UCSD-AML1 (cell line): ENCODE measurements around the gene COBLL1.
"Not testable (repeated sequence)": the region's sequence is repeated elsewhere in the genome, so short reads cannot be mapped to it uniquely, and the experiment has no call there.

Source experiments
- DNase-seq: peaks from one replicate; lab custom pipeline; 2025; ENCODE audit not compliant: unreplicated experiment; lab: John Stamatoyannopoulos, UW

Gene COBLL1, protein sequence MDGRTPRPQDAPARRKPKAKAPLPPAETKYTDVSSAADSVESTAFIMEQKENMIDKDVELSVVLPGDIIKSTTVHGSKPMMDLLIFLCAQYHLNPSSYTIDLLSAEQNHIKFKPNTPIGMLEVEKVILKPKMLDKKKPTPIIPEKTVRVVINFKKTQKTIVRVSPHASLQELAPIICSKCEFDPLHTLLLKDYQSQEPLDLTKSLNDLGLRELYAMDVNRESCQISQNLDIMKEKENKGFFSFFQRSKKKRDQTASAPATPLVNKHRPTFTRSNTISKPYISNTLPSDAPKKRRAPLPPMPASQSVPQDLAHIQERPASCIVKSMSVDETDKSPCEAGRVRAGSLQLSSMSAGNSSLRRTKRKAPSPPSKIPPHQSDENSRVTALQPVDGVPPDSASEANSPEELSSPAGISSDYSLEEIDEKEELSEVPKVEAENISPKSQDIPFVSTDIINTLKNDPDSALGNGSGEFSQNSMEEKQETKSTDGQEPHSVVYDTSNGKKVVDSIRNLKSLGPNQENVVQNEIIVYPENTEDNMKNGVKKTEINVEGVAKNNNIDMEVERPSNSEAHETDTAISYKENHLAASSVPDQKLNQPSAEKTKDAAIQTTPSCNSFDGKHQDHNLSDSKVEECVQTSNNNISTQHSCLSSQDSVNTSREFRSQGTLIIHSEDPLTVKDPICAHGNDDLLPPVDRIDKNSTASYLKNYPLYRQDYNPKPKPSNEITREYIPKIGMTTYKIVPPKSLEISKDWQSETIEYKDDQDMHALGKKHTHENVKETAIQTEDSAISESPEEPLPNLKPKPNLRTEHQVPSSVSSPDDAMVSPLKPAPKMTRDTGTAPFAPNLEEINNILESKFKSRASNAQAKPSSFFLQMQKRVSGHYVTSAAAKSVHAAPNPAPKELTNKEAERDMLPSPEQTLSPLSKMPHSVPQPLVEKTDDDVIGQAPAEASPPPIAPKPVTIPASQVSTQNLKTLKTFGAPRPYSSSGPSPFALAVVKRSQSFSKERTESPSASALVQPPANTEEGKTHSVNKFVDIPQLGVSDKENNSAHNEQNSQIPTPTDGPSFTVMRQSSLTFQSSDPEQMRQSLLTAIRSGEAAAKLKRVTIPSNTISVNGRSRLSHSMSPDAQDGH

DNA sequence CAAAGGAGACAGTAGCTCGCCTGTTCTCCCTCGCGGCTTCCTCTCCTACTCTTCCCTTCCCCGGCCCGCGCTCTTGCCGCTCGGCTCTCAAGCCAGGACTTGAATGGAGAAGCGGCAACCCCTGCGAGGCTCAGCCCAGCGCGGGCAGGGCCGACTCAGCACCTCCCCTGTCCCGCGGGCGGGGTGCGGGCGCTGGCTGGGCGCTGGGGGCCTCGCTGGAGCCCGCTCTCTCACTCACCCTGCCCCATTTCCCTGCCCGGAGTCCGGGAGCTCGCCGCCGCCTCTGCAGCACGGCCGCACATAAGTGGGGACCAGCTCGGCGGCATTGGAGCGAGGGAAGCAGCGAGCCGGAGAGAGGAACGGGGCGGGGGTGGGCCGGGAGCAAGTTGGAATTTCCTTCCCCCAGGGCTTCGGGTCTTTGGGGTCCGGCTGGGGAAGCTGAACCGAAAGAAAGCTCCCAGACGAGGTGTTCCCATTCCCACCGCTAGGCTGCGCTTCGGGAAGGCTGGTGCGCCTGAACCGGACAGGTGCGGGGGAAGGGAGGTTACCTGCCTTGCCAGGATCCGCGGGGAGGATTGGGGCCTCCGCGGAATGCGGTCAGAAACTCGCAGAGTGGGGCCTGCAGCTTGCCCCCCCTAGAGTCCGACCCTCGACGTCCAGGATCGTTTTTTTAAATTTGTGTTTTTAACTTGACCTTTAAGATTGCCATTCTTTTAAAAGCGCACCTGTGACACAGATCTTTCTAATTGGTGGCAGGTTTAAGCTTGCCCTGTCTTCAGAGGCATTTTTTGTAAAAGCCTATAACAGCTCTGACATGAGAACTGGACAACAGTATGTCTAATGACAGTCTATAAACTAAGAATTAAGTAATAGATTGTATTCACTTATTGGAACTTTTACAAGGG lies at the start of gene COBLL1:
Gene COBLL1 (minus strand): TSS at position 105 of the 905 bp plus-strand sequence. CDS start 627 bp downstream, outside the sequence.
- peak; percentile 78 for DNase-seq

DNA sequence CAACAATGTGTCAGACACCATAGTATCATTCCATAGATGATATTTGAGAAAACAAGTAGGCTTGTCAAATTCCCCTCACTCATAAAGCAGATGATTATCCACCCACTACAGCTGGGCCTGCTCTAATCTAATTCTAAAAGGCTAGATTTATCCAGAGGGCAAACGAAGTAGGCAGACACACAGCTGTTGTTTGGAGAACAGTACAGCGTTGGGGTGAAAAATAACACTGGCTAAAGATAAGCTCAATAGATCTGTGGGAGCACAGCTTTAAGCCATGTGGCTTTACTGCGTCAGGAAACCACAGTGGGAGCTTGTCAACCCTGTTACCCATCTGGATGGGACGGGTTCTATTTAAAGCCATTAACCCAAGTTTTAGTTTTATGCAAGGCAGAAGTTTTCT lies 48.9 kb upstream of the COBLL1 start:
- DNase-seq, result peak; percentile 37

DNA sequence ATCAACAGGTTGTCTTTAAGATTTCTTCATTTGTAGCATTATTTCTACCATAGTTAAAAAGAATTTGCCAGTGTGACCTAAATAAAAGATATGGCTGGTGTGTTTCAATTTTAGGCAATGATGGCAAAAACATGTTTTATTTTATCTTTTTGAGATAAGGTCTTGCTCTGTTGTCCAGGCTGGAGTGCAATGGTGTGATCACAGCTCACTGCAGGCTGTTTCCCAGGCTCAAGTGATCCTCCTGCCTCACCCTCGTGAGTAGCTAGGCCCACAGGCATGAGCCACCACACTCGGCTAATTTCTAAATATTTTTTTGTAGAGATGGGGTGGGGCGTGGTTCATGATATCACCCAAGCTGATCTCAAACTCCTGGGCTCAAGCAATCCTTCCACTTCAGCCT lies 47.0 kb upstream of the COBLL1 start:
- DNase-seq, result no peak

DNA sequence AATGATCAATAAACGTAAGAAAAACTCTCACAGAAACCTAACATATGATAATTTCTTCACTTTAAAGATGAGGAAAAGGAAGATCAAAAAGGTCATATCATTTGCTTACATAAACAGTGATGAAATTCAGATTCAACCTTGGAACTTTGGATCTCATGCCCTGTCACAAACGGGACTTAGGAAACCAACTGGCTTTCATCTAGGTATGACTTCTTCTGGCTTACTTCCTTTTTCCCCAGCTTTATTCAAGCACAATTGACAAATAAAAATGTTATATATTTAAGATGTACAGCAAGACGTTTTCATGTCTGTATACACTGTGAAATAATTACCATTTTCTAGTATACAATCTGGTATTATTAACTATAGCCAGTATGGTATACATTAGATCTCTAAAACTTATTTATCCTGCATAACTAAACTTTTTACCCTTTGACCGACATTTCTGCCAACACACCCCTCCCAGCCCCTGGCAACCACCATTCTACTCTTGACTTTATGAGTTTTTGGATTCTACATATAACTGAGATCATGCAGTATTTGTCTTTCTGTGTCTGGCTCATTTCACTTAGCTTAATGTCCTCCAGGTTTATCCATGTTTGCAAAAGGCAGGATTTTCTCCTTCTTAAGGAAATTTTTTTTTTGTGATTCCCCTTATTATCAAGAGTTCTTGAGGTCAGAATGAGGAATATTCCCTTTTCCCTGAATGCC lies 46.0 kb upstream of the COBLL1 start:
- DNase-seq, result no peak

DNA sequence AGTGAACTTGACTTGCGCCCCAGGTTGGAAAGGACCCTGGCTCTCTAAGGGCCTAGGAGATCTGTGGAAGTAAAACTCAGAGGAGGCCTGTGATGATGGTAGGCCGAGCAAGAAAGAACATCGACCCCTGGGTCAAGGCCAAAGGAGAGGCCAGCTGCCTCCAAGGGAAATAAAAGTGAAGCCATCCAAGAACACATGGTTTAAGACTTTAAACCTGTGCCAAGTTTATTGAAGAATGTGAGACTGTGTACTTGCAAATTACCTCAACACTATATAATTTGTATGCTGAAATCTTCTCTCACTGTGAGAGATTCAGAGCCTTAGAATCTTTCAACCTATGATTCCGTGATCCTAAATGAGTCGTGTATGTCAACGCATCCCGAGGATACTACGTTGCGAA lies 40.7 kb upstream of the COBLL1 start:
- no peak for DNase-seq

DNA sequence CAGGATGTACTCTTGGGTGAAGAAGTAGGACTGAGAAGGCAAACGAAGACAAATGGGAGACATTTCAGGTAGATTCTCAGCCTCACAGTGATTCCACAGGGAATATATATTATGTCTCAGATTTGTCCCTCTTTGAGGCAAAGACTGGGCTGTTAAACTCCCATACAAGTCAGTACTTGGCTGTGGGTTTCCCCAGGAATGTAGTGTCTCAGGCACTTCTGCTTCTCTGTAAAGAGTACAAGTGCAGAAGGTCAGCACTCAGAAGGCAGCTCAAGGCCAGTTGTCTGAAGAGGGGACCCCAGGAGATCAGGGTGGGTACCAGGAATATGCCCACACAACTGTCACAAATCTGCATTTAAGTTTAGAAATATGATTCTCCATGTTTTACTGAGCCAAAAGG lies 39.9 kb upstream of the COBLL1 start:
- DNase-seq, result no peak

DNA sequence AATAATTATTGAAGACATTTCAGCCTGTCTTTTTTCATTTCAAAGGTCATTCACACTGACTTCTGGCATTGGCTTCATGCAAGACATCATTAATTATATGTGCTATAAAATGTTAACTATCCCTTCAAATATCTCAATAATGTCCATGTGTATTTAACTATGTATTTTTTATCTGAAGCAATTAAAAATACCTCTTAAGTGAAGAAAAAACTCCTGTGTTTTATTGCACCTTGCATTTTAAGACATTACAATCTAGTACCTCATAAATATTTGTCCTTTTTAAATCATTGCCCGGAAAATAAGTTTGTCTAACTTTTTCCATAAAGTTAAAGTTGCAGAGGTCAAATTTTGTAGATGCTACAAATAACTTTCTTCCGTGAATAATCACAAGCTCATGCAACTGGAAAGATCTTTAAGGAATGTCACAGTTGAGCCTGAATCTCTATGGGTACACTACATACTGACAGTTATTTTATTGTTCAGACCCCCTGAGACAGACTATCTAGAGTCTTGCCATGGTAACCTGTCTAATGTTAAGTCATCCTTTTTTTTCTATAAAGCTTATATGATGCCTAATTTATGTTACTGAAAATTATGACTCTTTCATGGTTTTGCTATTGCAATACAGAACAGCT lies 38.4 kb upstream of the COBLL1 start:
- no peak for DNase-seq

DNA sequence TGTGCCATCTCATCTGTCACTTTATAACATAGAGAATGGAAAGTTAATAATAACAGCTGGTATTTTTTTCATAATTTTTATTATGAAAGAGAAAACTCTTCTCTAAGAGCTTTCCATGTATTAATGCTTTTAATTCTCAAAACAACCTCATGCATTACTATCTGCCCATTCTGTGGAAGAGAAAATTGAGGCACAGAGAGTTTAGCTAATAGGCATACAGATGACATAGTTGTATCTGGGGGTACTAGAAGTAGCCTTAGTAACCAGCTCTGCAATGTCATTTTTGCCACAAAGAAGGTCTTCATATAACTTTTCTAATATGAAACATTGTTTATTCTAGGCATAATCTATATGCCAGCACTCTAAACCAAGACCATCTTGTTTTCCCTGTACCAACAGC lies 36.3 kb upstream of the COBLL1 start:
- no peak for DNase-seq

DNA sequence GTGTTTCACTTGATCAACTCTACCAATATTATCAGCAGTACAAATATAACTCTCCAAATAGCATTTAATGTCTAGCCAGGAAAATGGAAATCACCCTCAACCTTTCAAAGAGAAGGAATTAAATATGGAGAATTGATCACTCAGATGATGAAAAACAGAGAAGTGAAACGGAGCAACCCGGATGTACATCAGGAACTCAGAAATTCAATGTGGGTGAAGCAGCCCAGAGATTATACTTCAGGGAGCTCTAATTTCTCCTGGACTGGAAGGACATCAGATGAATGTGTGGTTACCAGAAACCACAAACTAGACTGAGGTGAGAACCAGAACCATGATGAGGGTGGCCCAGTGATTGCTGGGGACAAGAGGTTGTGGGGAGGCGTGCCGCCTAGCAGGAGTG lies 35.5 kb upstream of the COBLL1 start:
- peak; percentile 8 for DNase-seq

DNA sequence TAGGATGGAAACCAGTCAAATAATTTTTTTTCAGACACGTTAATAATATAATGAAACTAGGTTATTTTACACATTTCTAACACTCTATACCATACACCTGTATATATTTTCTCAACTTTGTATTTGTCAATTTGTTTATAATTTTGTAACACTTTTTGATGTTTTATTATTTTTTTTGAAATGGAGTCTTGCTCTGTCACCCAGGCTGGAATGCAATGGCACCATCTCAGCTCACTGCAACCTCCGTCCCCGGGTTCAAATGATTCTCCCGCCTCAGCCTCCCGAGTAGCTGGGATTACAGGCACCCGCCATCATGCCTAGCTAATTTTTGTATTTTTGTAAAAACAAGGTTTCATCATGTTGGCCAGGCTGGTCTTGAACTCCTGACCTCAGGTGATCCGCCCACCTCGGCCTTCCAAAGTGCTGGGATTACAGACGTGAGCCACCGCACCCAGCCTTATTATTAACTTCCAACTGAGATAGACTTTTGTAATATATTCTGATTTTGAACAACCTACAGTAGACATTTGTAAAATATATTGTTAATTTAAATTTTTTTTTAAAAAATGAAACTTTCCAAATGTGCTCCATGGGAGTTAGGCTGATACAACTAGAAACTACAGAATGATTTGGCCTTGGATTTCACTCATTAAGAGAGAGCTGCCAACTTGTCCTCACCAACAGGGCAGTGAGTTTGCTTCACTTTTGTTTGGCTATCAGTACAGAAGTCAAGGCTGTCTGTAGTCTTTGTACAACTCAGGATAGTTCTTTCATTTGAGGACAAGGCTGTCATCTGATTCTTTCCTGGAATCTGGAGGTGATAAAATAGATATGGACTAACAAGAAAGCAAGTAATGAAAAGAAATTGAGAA lies 33.9 kb upstream of the COBLL1 start:
- no peak for DNase-seq

DNA sequence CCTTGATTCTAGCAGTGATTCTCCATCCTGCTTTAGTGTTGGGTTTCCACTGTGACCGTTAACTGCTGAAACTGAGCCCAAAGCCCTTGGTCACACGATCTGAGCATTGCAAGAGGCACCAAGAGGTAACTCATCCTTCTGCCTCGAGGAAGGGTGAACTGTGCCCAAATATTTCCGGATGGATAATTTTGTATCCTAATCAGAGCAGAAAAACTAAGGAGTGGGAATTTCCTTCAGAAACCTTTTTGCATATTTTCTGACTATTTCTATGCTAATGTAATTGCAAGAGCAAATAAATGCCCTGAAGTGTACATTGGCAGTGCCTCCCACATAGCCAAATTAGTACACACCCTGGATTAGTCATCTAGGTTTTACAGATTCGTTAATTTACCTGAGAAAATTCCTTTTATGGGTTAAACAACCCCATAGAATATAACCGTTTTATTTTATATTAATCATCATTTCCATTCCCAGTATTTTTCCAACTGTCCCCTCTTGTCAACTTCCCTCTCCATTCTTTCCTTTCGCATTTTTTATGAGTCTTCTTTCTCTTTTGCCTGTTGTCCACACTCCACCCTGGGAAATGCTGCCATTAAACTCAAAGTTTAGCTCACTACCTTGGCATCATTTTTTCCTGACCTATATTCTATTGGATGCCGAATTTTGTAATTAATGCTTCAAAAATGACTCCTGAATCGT lies 31.7 kb upstream of the COBLL1 start:
- DNase-seq, result no peak

DNA sequence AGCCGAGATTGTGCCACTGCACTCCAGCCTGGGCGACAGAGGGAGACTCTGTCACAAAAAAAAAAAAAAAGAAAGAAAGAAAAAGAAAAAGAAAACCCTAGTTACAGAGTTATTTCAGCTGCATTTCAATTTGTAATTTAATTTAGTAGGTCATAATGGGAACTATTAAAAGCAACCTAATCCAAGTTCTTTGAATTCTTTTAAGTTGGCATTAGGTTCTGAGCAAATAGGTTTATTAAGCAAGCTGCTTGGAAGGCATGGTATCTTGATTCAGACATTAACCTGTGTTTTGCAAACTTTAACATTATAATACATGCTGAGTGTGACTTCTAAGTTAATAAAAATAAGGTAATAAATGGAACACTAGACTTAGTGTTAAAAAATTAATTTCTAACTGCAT lies 29.8 kb upstream of the COBLL1 start:
- no peak for DNase-seq

DNA sequence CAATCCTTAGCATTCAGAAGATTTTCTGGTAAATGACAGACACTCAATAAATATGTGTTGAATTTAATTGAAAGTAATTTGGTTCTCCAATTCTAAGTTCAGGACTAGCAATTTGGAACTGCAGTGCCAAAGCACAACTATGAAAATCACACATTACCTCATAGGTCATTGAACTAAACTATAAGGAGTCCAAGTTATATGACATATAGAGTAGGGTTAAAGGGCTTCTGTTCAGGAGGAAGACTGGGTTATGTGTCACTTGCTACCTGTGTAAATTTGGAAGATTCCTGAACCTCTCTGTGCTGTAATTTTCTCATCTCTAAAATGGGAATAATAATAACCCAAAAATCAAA lies 27.8 kb upstream of the COBLL1 start:
- no peak for DNase-seq

DNA sequence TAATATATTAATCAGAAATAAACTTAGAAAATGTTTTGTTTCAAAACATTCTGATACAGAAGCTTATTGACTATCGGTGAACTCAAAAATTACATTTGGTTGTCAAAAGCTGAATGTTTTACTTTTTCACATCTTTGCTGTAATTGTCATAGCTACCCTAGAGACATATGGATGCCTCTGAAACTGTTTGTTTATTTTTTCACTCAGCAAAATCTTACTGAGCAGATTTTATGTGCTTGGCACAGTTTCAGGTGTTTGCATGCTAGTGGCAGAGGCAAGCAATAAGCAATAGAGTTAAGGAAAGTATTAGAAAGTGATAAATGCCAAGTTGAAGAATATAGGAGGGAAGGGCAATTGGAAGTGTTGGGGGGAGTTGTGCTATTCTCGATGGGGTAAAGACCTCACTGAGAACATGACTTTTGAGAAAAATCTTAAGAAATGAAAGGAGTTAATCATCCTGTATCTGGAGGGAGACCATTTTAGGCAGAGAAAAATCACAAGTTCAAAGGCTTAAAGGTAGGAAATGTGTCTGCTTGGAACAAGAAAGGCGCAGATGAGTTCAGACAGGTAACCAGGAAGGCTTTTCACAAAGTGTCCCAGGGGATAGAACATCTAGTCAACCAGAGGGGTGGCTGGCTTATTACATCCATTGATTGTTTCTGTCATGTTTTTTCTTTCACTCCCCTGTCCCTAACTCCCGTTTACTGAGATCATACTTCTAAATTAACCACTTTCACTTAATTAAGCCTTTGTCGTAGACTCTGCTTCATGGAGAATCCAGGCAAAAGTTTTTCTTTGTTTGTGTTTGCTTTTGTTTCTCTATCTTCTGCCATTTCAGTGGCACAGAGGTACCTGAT lies 27.2 kb upstream of the COBLL1 start:
- no peak for DNase-seq

DNA sequence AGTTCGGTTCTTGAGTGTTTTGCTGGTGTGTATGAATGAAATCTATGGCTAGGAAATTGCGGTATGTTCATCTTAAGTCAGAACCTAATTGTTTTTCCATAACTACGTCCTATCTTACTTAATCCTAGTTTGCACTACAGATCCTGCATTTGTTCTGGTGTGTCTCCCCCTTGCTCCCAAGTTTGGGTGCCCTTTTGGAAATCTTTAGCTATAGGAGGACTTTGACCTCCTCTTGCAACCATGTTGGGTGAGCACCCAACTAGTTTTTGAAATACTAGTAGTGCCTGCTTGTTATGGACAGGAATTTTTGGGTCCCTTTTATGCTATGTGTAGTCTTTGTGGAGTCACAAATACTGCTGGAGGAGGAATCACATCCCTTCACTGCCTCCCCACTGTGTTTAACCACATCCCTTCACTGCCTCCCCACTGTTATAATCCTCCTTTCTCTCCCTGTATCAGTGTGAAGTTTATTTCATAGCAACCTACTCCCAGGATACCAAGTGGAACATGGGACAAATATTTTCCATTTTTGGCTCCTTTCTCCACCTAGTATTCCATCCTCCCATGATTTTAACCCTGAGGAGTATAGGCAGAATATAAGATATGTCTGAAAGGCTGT lies 26.3 kb upstream of the COBLL1 start:
- DNase-seq, result no peak

DNA sequence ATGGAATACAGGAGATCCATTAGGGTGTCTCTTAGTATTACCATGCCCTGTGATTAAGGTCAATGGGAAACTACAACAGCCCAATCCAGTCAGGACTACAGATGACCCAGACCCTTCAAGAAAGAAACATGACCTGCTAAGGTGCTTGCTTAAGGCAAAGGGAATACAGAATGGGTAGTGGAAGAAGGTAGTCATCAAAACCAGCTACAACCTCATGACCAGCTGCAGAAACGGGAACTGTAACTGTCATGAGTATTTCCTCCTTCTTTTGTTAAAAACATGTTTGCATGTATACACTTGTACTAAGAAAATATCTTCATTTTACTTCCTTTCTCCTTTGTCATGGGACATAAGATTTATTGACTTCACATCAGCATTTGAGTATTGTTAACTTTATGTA lies 24.8 kb upstream of the COBLL1 start:
- not testable (repeated sequence) for DNase-seq

DNA sequence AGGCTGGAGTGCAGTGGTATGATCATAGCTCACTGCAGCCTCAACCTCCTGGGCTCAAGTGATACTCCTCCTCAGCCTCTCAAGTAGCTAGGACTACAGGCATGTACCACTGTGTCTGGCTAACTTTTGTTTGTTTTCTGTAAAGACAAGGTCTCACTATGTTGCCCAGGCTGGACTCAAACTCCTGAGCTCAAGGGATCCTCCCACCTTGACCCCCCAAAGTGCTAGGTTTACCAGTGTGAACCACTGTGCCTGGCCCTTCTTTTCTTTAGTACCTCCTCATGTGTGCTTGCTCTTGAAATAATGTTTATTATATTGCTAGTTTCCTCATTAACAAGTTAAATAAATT lies 19.0 kb upstream of the COBLL1 start:
- DNase-seq, result no peak
